H1 (cell line): ENCODE data around the gene RNF13. TPM values are rescaled to one million over a fixed set of nuclear protein-coding genes. Genes with fewer than 3 reads are reported as not detected.

Experiments used
- CTCF ChIA-PET: fragments of 300-600 bp; sonication (Branson Sonifier 250); formaldehyde crosslinking; loops from one replicate; lab custom pipeline; 2021; ENCODE audit not compliant: partially characterized antibody; lab: Charles Lee
- POLR2A ChIA-PET: fragments of 300-600 bp; sonication (Branson Sonifier 250); formaldehyde crosslinking; loops from one replicate; lab custom pipeline; 2021; ENCODE audit warnings: inconsistent platforms; ENCODE audit not compliant: partially characterized antibody; lab: Charles Lee
- DNase-seq, 2 experiments: peaks; one replicate each; pipeline versions ENCODE4 v3.0.0 to v3.0.0-alpha.2; 2010 to 2022; ENCODE audit warnings: low spot score in 2 of 2, low read depth in 1 of 2, mixed read lengths in 1 of 2
- FAIRE-seq: peaks from 2 replicates; lab custom pipeline; 2011; peaks lifted over from hg19 to GRCh38; lab: Jason Lieb, UNC
- H2AFZ ChIP-seq: 2 replicates; pipeline ENCODE4 v1.8.1; 2012; ENCODE audit warnings: low read length, inconsistent platforms
- H2AK5ac ChIP-seq: 2 replicates; pipeline ENCODE4 v1.6.1; 2013; ENCODE audit warnings: low read depth, low read length
- H2BK120ac ChIP-seq: replicated peaks from 2 replicates; pipeline ENCODE3; 2013; ENCODE audit warnings: low read depth, low read length, inconsistent platforms
- H2BK12ac ChIP-seq: 2 replicates; pipeline ENCODE4 v1.6.1; 2013; ENCODE audit warnings: low read depth, low read length
- H2BK15ac ChIP-seq: 2 replicates; pipeline ENCODE4 v1.6.1; 2013; ENCODE audit warnings: low read length
- H2BK20ac ChIP-seq: 2 replicates; pipeline ENCODE4 v1.6.1; 2013; ENCODE audit warnings: low read length
- H2BK5ac ChIP-seq: 2 replicates; pipeline ENCODE4 v1.6.1; 2013; ENCODE audit warnings: low read depth, low read length
- H3K14ac ChIP-seq: 2 replicates; pipeline ENCODE4 v1.6.1; 2013; ENCODE audit warnings: inconsistent platforms; ENCODE audit not compliant: insufficient read length
- H3K18ac ChIP-seq: 2 replicates; pipeline ENCODE4 v1.6.1; 2013; ENCODE audit warnings: low read length; ENCODE audit errors: extremely low read depth
- H3K23ac ChIP-seq: 2 replicates; pipeline ENCODE4 v1.6.1; 2013; ENCODE audit warnings: inconsistent platforms; ENCODE audit not compliant: insufficient read length
- H3K23me2 ChIP-seq: 2 replicates; pipeline ENCODE4 v1.6.1; 2013; ENCODE audit warnings: low read depth, low read length
- H3K27ac ChIP-seq: 2 replicates; pipeline ENCODE4 v1.6.1; 2011; ENCODE audit warnings: low read depth, low read length, inconsistent platforms
- H3K27me3 ChIP-seq, 4 experiments: replicated peaks in 1 of 4; 1 replicate in 1 of 4; 2 replicates in 3 of 4; pipeline versions ENCODE4 v1.6.1 to v1.8.1; 2011 to 2013; ENCODE audit warnings: low read length in 3 of 4, mild to moderate bottlenecking in 3 of 4, inconsistent platforms in 2 of 4, mixed read lengths in 2 of 4, moderate library complexity in 1 of 4; ENCODE audit not compliant: control insufficient read depth in 3 of 4, insufficient read depth in 3 of 4; ENCODE audit errors: extremely low read depth in 1 of 4
- H3K36me3 ChIP-seq, 4 experiments: 2 replicates each; pipeline versions ENCODE4 v1.6.1 to v1.8.1; 2011 to 2013; ENCODE audit warnings: mild to moderate bottlenecking in 4 of 4, low read length in 3 of 4, moderate library complexity in 2 of 4, control low read depth in 1 of 4, inconsistent platforms in 1 of 4; ENCODE audit not compliant: insufficient read depth in 4 of 4, control insufficient read depth in 2 of 4
- H3K4ac ChIP-seq: replicated peaks from 2 replicates; pipeline ENCODE3; 2013; ENCODE audit warnings: low read length, low read depth, mixed read lengths, inconsistent platforms; ENCODE audit not compliant: insufficient read length
- H3K4me1 ChIP-seq, 4 experiments: replicated peaks in 1 of 4; 1 replicate in 1 of 4; 2 replicates in 3 of 4; pipeline versions ENCODE4 v1.6.1 to v1.8.1; 2011 to 2013; ENCODE audit warnings: low read length in 3 of 4, inconsistent platforms in 2 of 4, mixed read lengths in 1 of 4; ENCODE audit not compliant: insufficient read depth in 4 of 4, control insufficient read depth in 3 of 4
- H3K4me2 ChIP-seq, 2 experiments: 2 replicates each; pipeline versions ENCODE4 v1.6.1 to v1.8.1; 2011 to 2013; ENCODE audit warnings: low read depth in 2 of 2, low read length in 2 of 2, control low read depth in 1 of 2, inconsistent platforms in 1 of 2, mild to moderate bottlenecking in 1 of 2; ENCODE audit not compliant: insufficient read depth in 1 of 2
- H3K4me3 ChIP-seq, 4 experiments: fragments of 200-600, 300-600 bp in 1 of 4; sonication (generic), shearing (Covaris generic), sonication (Bioruptor Twin) in 1 of 4; 2 replicates each; pipeline versions ENCODE4 v1.5.1 to v1.8.1; 2011 to 2016; ENCODE audit warnings: low read length in 4 of 4, low read depth in 3 of 4, control low read depth in 2 of 4, inconsistent platforms in 2 of 4, mild to moderate bottlenecking in 2 of 4, mixed read lengths in 1 of 4, moderate library complexity in 1 of 4; ENCODE audit not compliant: insufficient read depth in 2 of 4; ENCODE audit errors: extremely low read depth in 1 of 4
- H3K56ac ChIP-seq: replicated peaks from 2 replicates; pipeline ENCODE3; 2013; ENCODE audit warnings: low read depth, mild to moderate bottlenecking, mixed read lengths, low read length, inconsistent platforms; ENCODE audit not compliant: insufficient read length
- H3K79me1 ChIP-seq: 2 replicates; pipeline ENCODE4 v1.6.1; 2013; ENCODE audit warnings: low read depth, low read length, control low read depth
- H3K79me2 ChIP-seq, 2 experiments: 2 replicates each; pipeline versions ENCODE4 v1.6.1 to v1.8.1; 2012 to 2013; ENCODE audit warnings: low read length in 2 of 2, mild to moderate bottlenecking in 2 of 2, inconsistent platforms in 1 of 2; ENCODE audit not compliant: insufficient read depth in 2 of 2, control insufficient read depth in 1 of 2
- H3K9ac ChIP-seq, 4 experiments: replicated peaks in 1 of 4; 1 replicate in 1 of 4; 2 replicates in 3 of 4; pipeline versions ENCODE4 v1.6.1 to v1.8.1; 2011 to 2013; ENCODE audit warnings: low read depth in 3 of 4, low read length in 3 of 4, control low read depth in 2 of 4, mild to moderate bottlenecking in 2 of 4, moderate library complexity in 2 of 4, inconsistent platforms in 1 of 4; ENCODE audit errors: extremely low read depth in 1 of 4
- H3K9me3 ChIP-seq, 2 experiments: 2 replicates each; pipeline versions ENCODE4 v1.6.1 to v1.8.1; 2012 to 2013; ENCODE audit warnings: mild to moderate bottlenecking in 2 of 2, moderate library complexity in 2 of 2, control low read depth in 1 of 2, inconsistent platforms in 1 of 2, low read depth in 1 of 2, low read length in 1 of 2, mixed read lengths in 1 of 2; ENCODE audit not compliant: insufficient read depth in 2 of 2
- H4K20me1 ChIP-seq, 2 experiments: replicated peaks in 1 of 2; 2 replicates each; pipeline versions ENCODE3 to v1.8.1; 2011 to 2013; ENCODE audit warnings: inconsistent platforms in 2 of 2, low read length in 2 of 2, mild to moderate bottlenecking in 1 of 2; ENCODE audit not compliant: insufficient read depth in 2 of 2, control insufficient read depth in 1 of 2
- H4K5ac ChIP-seq: 2 replicates; pipeline ENCODE4 v1.6.1; 2013; ENCODE audit warnings: low read length, low read depth, mixed read lengths, inconsistent platforms; ENCODE audit not compliant: insufficient read length
- H4K8ac ChIP-seq: 2 replicates; pipeline ENCODE4 v1.8.0; 2013; ENCODE audit warnings: mild to moderate bottlenecking, moderate library complexity, low read length, inconsistent platforms; ENCODE audit not compliant: insufficient read depth; ENCODE audit errors: extremely low read depth
- H4K91ac ChIP-seq: replicated peaks from 2 replicates; pipeline ENCODE3; 2013; ENCODE audit warnings: low read length, mixed read lengths, inconsistent platforms; ENCODE audit not compliant: insufficient read length
- KDM5A ChIP-seq: fragments of 200-600 bp; IDR thresholded peaks from 2 replicates; pipeline ENCODE4 v1.7.1; 2012; ENCODE audit warnings: mild to moderate bottlenecking, low read length, inconsistent platforms, mixed read lengths
- MAFK ChIP-seq: IDR thresholded peaks from 2 replicates; pipeline ENCODE4 v1.6.1; 2012; ENCODE audit warnings: low read depth, mild to moderate bottlenecking, improper control_type of control experiment, low read length
- PHF8 ChIP-seq: fragments of 200-600 bp; sonication (generic); conservative IDR thresholded peaks from 2 replicates; pipeline ENCODE4 v1.7.1; 2012; ENCODE audit warnings: low read depth, mild to moderate bottlenecking, inconsistent platforms, low read length, moderate library complexity
- POLR2AphosphoS5 ChIP-seq: IDR thresholded peaks from 2 replicates; pipeline ENCODE4 v1.6.1; 2011; ENCODE audit warnings: low read depth, low read length
- TBP ChIP-seq: IDR thresholded peaks from 2 replicates; pipeline ENCODE4 v1.6.1; 2011; ENCODE audit warnings: low read depth, low read length, improper control_type of control experiment
- WGBS, 2 experiments: shearing (Covaris generic) in 1 of 2; methylation state at CpG; one replicate each; pipeline versions ENCODE4 v1.1.6 to v1.1.7; 2013 to 2015; ENCODE audit warnings: low lambda C conversion rate in 2 of 2, mixed read lengths in 2 of 2, inconsistent platforms in 1 of 2, low coverage in 1 of 2, missing lambda C conversion rate in 1 of 2; ENCODE audit not compliant: insufficient replicate concordance in 2 of 2, insufficient coverage in 1 of 2, insufficient read length in 1 of 2; ENCODE audit errors: extremely low coverage in 1 of 2, missing lambda C conversion rate in 1 of 2; 5-methylcytosine and 5-hydroxymethylcytosine counted together
- polyA plus RNA-seq, 7 experiments: library from polyadenylated mRNA; depleted of rRNA in 3 of 7; stranded (reverse) in 5 of 7; unstranded in 2 of 7; fragments of >200 nt in 5 of 7; fragments of 200-250 nt in 2 of 7; gene quantifications; 1 replicate in 5 of 7; 2 replicates in 1 of 7; 4 replicates in 1 of 7; pipeline versions ENCODE4 v1.2.1 to v1.2.3, GENCODE V29; 2011 to 2013; ENCODE audit warnings: missing spikeins in 2 of 7, mixed read lengths in 2 of 7
- total RNA-seq: library from RNA; stranded (reverse); fragmentation: NEBNext Ultra II Directional; extraction: Animal tissue kit (Norgen Biotek cat#: 25700); gene quantifications from 2 replicates; pipeline ENCODE4 v1.2.1, GENCODE V29; 2021
- TF ChIP-seq, protein P1 (sequence below): IDR thresholded peaks from 2 replicates; pipeline ENCODE4 v1.6.1; 2012; ENCODE audit warnings: inconsistent platforms

RNF13 gene
- total and polyA plus RNA-seq, 2 of the 8 experiments (the other 6 are each of a cell fraction or from before 2014, with no cell fraction given) = 19.4 to 35.4 TPM

DNA sequence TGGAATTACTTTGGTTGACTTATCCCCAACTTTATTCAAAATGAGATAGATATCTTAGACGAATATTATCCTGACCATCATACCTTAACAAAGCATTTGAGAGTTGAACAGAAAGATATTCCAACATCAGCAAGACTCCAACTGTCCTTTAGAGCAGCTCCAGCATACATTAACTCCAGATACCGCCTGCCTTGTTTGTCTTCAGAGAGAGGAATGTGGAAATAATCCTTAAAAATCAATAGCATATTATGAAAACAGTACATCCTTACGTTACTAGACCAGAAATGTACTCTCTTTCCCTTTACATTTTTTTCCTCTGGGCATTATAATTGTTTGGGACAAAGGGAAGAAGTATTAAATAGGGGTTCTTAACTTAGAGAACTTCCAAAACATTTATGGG lies 22.3 kb upstream of the RNF13 start:
- WGBS, 2 experiments = 86% methylated on average over 3 of the region's 3 CpGs; no CpG with 5 or more reads in 1 of the 2 experiments
- Histone ChIP-seq H3K79me2 (no peaks in the 10 kb centered on the region), H4K5ac (no peak overlapping the region), H3K27ac (no peak overlapping the region), H3K9me3 (no peaks in the 10 kb centered on the region), H2BK120ac (no peak overlapping the region), H3K79me1 (no peaks in the 10 kb centered on the region), H3K4me1 (no peaks in the 10 kb centered on the region), H3K23ac (no peak overlapping the region), H3K36me3 (no peaks in the 10 kb centered on the region), H4K8ac (no peak overlapping the region), H3K56ac (no peak overlapping the region), H3K23me2 (no peaks in the 10 kb centered on the region), H2BK5ac (no peak overlapping the region), H3K4me3 (no peak overlapping the region), H2BK15ac (no peak overlapping the region), H2AFZ (no peak overlapping the region), H2BK12ac (no peak overlapping the region), H4K20me1 (no peaks in the 10 kb centered on the region), H3K14ac (no peak overlapping the region), H3K4me2 (no peak overlapping the region), H3K27me3 (no peaks in the 10 kb centered on the region), H2AK5ac (no peak overlapping the region), H4K91ac (no peak overlapping the region), H3K4ac (no peak overlapping the region), H3K9ac (no peak overlapping the region), H3K18ac (no peak overlapping the region), H2BK20ac (no peak overlapping the region)
- no peak for DNase-seq
- POLR2A ChIA-PET = no interaction called here
- CTCF ChIA-PET = interaction anchor here (1.3 to 1.7 kb wide), 2 partner anchors 12 to 18 kb away, joined by 3 to 6 read pairs; no protein-coding TSS in a partner anchor
- no peak for FAIRE-seq
- TF ChIP-seq MAFK = no peak
- TF ChIP-seq TBP = no peak
- no peak for TF ChIP-seq KDM5A
- TF ChIP-seq PHF8 = no peak
- TF ChIP-seq, protein P1, sequence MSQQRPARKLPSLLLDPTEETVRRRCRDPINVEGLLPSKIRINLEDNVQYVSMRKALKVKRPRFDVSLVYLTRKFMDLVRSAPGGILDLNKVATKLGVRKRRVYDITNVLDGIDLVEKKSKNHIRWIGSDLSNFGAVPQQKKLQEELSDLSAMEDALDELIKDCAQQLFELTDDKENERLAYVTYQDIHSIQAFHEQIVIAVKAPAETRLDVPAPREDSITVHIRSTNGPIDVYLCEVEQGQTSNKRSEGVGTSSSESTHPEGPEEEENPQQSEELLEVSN = no peak
- TF ChIP-seq POLR2AphosphoS5 = no peak
